GM21717 (cell line): ENCODE results near the gene MAP7D1.
A peak's percentile ranks its signal among the peaks of the same experiment; 100 is the strongest.
"Not testable (repeated sequence)": the region's sequence is repeated elsewhere in the genome, so short reads cannot be mapped to it uniquely, and the experiment has no call there.

ENCODE experiments used
- ATAC-seq: cut with Tn5 transposase; IDR thresholded peaks from one replicate; pipeline ENCODE4 v1.9.1; 2021; ENCODE audit warnings: mild to moderate bottlenecking, moderate library complexity; ENCODE audit not compliant: unreplicated experiment

The MAP7D1 gene

GRCh38 chr1:36166136-36166535 is 10.2 kb downstream of the MAP7D1 start:
- no peak for ATAC-seq

GRCh38 chr1:36166938-36167905 is 11.3 kb downstream of the MAP7D1 start:
- ATAC-seq, result no peak

- no peak for ATAC-seq
Measured at GRCh38 chr1:36168514-36168913, 12.6 kb downstream of the MAP7D1 start.

- no peak for ATAC-seq
Measured at GRCh38 chr1:36170643-36171412, 14.9 kb downstream of the MAP7D1 start.

- no peak for ATAC-seq
Measured at GRCh38 chr1:36172017-36172747, 16.2 kb downstream of the MAP7D1 start.

- ATAC-seq, result no peak
Measured at GRCh38 chr1:36172983-36173382, 17.0 kb downstream of the MAP7D1 start.

- no peak for ATAC-seq
Measured at GRCh38 chr1:36174713-36175112, 18.8 kb downstream of the MAP7D1 start.

GRCh38 chr1:36175137-36176095 is 19.5 kb downstream of the MAP7D1 start:
- ATAC-seq, result no peak

- ATAC-seq, result no peak
Measured at GRCh38 chr1:36176106-36176949, 20.4 kb downstream of the MAP7D1 start.

GRCh38 chr1:36177589-36178431 is 21.9 kb downstream of the MAP7D1 start:
- ATAC-seq, result no peak

- ATAC-seq, result no peak
Measured at GRCh38 chr1:36178471-36179219, 22.7 kb downstream of the MAP7D1 start.

- no peak for ATAC-seq
Measured at GRCh38 chr1:36179220-36179600, 23.2 kb downstream of the MAP7D1 start.

- ATAC-seq, result no peak
Measured at GRCh38 chr1:36182734-36183133, 26.8 kb downstream of the MAP7D1 start.

GRCh38 chr1:36183309-36183856 is 27.4 kb downstream of the MAP7D1 start:
- no peak for ATAC-seq

GRCh38 chr1:36187800-36188593 is 32.0 kb downstream of the MAP7D1 start:
- peak; percentile 67 for ATAC-seq

- ATAC-seq, result not testable (repeated sequence)
Measured at GRCh38 chr1:36196805-36197204, 40.8 kb downstream of the MAP7D1 start.
